Activated CD8-positive, alpha-beta memory T cell treated with anti-CD3 and anti-CD28 coated beads, Interleukin-2, amount 10 ng/mL, durations not matched to agents 7 days and 5 days (primary cell): ENCODE measurements around the gene HUS1. TPM values are rescaled to one million over a fixed set of nuclear protein-coding genes. Genes with fewer than 3 reads are reported as not detected.
"Not testable (repeated sequence)": the region's sequence is repeated elsewhere in the genome, so short reads cannot be mapped to it uniquely, and the experiment has no call there.

ENCODE experiments used
- ATAC-seq: fragments of 150-1000 bp; cut with Tn5 transposase; one replicate; pipeline ENCODE4 v1.10.0; 2021; ENCODE audit warnings: moderate library complexity
- CTCF ChIA-PET: fragments of 350-600 bp; sonication (Branson Sonifier 250); formaldehyde crosslinking; loops from one replicate; lab custom pipeline; 2021; ENCODE audit warnings: antibody characterized with exemption; lab: Charles Lee
- DNase-seq: peaks from one replicate; pipeline ENCODE4 v3.0.0-alpha.2; 2020
- H3K27ac Mint-ChIP-seq: one replicate; pipeline ENCODE4 v1.8.0; 2021; ENCODE audit warnings: mild to moderate bottlenecking, mixed read lengths
- H3K27me3 Mint-ChIP-seq: one replicate; pipeline ENCODE4 v1.8.0; 2021; ENCODE audit warnings: mixed read lengths
- H3K36me3 Mint-ChIP-seq: one replicate; pipeline ENCODE4 v1.8.0; 2021; ENCODE audit warnings: mild to moderate bottlenecking, mixed read lengths
- H3K4me1 Mint-ChIP-seq: one replicate; pipeline ENCODE4 v1.8.0; 2021; ENCODE audit warnings: mixed read lengths
- H3K4me3 Mint-ChIP-seq: one replicate; pipeline ENCODE4 v1.8.0; 2021; ENCODE audit warnings: mild to moderate bottlenecking, moderate library complexity, mixed read lengths
- H3K9me3 Mint-ChIP-seq: one replicate; pipeline ENCODE4 v1.8.0; 2022; ENCODE audit warnings: low read depth, mixed read lengths
- total RNA-seq, 2 experiments: library from RNA; stranded (reverse); gene quantifications; one replicate each; pipeline ENCODE4 v1.2.3, GENCODE V29; 2021

HUS1 gene
- total RNA-seq, 2 experiments from 2014 or later: 27.0 to 30.8 TPM

GRCh38 chr7:47948141-47948790 lies 31.1 kb downstream of the HUS1 start, which contains the start of gene PKD1L1:
Gene PKD1L1 (minus strand): TSS chr7:47948466. CDS start chr7:47948440, 26 bp downstream.
- ATAC-seq: no peak
- no peaks in the 10 kb centered on the region for H3K27me3 Mint-ChIP-seq
- no peak within 1 kb of the TSS for H3K4me3 Mint-ChIP-seq

GRCh38 chr7:47947355-47947749 lies 32.1 kb downstream of the HUS1 start:
- no peak for DNase-seq
- no peaks in the 10 kb centered on the region for H3K9me3 Mint-ChIP-seq
- CTCF ChIA-PET: interaction anchor here (1.3 to 1.5 kb wide), 2 partner anchors 163 to 207 kb away, joined by 5 read pairs; no protein-coding TSS in a partner anchor
- no peak for ATAC-seq
- no peaks in the 10 kb centered on the region for H3K36me3 Mint-ChIP-seq
- H3K27ac Mint-ChIP-seq: no peak overlapping the region
- no peak overlapping the region for H3K4me3 Mint-ChIP-seq
- no peaks in the 10 kb centered on the region for H3K27me3 Mint-ChIP-seq
- peaks cover 7% of the 10 kb centered on the region for H3K4me1 Mint-ChIP-seq

More at GRCh38 chr7:47948141-47948790, 31.1 kb downstream of the HUS1 start, which contains the start of gene PKD1L1:
- DNase-seq: no peak
- peaks cover 7% of the 10 kb centered on the region for H3K4me1 Mint-ChIP-seq
- no peaks in the 10 kb centered on the region for H3K9me3 Mint-ChIP-seq
- no peaks in the 10 kb centered on the region for H3K36me3 Mint-ChIP-seq
- H3K27ac Mint-ChIP-seq: no peak within 1 kb of the TSS
- CTCF ChIA-PET: interaction anchor here (0.6 to 1.5 kb wide), 3 partner anchors 162 to 206 kb away, joined by 3 to 5 read pairs (median 5); no protein-coding TSS in a partner anchor

- peak overlapping the region; percentile 18 for H3K27ac Mint-ChIP-seq
- no peaks in the 10 kb centered on the region for H3K27me3 Mint-ChIP-seq
- H3K9me3 Mint-ChIP-seq: no peaks in the 10 kb centered on the region
- no peak for DNase-seq
- no peak for ATAC-seq
- no peak overlapping the region for H3K4me3 Mint-ChIP-seq
- peaks cover 7% of the 10 kb centered on the region for H3K4me1 Mint-ChIP-seq
- no peaks in the 10 kb centered on the region for H3K36me3 Mint-ChIP-seq
- CTCF ChIA-PET: interaction anchor here (1.3 to 2.5 kb wide), 2 partner anchors 164 to 173 kb away, joined by 5 to 9 read pairs; no protein-coding TSS in a partner anchor
Measured at GRCh38 chr7:47946581-47947354, 32.6 kb downstream of the HUS1 start.

- peaks cover 7% of the 10 kb centered on the region for H3K4me1 Mint-ChIP-seq
- no peak overlapping the region for H3K4me3 Mint-ChIP-seq
- no peak overlapping the region for H3K27ac Mint-ChIP-seq
- H3K27me3 Mint-ChIP-seq: no peaks in the 10 kb centered on the region
- peak; percentile 83 for ATAC-seq
- DNase-seq: peak; percentile 82
- H3K36me3 Mint-ChIP-seq: no peaks in the 10 kb centered on the region
- H3K9me3 Mint-ChIP-seq: no peaks in the 10 kb centered on the region
- CTCF ChIA-PET: interaction anchor here (0.8 to 3.6 kb wide), 33 partner anchors 9 to 353 kb away, joined by 3 to 54 read pairs (median 5); no protein-coding TSS in a partner anchor
Measured at GRCh38 chr7:47945261-47946015, 34.0 kb downstream of the HUS1 start.

- Mint-ChIP-seq H3K27me3 (no peaks in the 10 kb centered on the region), H3K4me3 (no peak overlapping the region), H3K36me3 (no peaks in the 10 kb centered on the region), H3K4me1 (peaks cover 4% of the 10 kb centered on the region), H3K9me3 (no peaks in the 10 kb centered on the region), H3K27ac (no peak overlapping the region)
- peak; percentile 30 for ATAC-seq
- CTCF ChIA-PET: interaction anchor here (0.8 to 3.6 kb wide), 31 partner anchors 9 to 354 kb away, joined by 3 to 54 read pairs (median 5); no protein-coding TSS in a partner anchor
- DNase-seq: no peak
Measured at GRCh38 chr7:47944536-47945260, 34.7 kb downstream of the HUS1 start.

- no peaks in the 10 kb centered on the region for H3K9me3 Mint-ChIP-seq
- CTCF ChIA-PET: interaction anchor here (0.9 to 3.6 kb wide), 10 partner anchors 10 to 355 kb away, joined by 3 to 54 read pairs (median 8); no protein-coding TSS in a partner anchor
- H3K27ac Mint-ChIP-seq: no peak overlapping the region
- no peaks in the 10 kb centered on the region for H3K27me3 Mint-ChIP-seq
- peaks cover 7% of the 10 kb centered on the region for H3K4me1 Mint-ChIP-seq
- DNase-seq: no peak
- no peak overlapping the region for H3K4me3 Mint-ChIP-seq
- no peaks in the 10 kb centered on the region for H3K36me3 Mint-ChIP-seq
- no peak for ATAC-seq
Measured at GRCh38 chr7:47943676-47944474, 35.5 kb downstream of the HUS1 start.

- H3K9me3 Mint-ChIP-seq, H3K27ac Mint-ChIP-seq, H3K4me3 Mint-ChIP-seq, H3K36me3 Mint-ChIP-seq, H3K27me3 Mint-ChIP-seq, DNase-seq, ATAC-seq: not testable (repeated sequence)
- CTCF ChIA-PET: interaction anchor here (3.6 kb wide), 1 partner anchor 167 kb away, joined by 54 read pairs; no protein-coding TSS in a partner anchor
- H3K4me1 Mint-ChIP-seq: peaks cover 19% of the 10 kb centered on the region
Measured at GRCh38 chr7:47942651-47943050, 36.8 kb downstream of the HUS1 start.

- no peaks in the 10 kb centered on the region for H3K9me3 Mint-ChIP-seq
- H3K27me3 Mint-ChIP-seq: no peaks in the 10 kb centered on the region
- no peak for DNase-seq
- H3K27ac Mint-ChIP-seq: no peak overlapping the region
- no peak overlapping the region for H3K4me3 Mint-ChIP-seq
- no peaks in the 10 kb centered on the region for H3K36me3 Mint-ChIP-seq
- peaks cover 25% of the 10 kb centered on the region for H3K4me1 Mint-ChIP-seq
- ATAC-seq: no peak
- CTCF ChIA-PET: interaction anchor here (1.8 kb wide), 1 partner anchor 168 kb away, joined by 5 read pairs; no protein-coding TSS in a partner anchor
Measured at GRCh38 chr7:47942132-47942531, 37.3 kb downstream of the HUS1 start.

- no peaks in the 10 kb centered on the region for H3K36me3 Mint-ChIP-seq
- CTCF ChIA-PET: interaction anchor here (1.0 to 1.8 kb wide), 2 partner anchors 28 to 169 kb away, joined by 3 to 5 read pairs; no protein-coding TSS in a partner anchor
Measured at GRCh38 chr7:47941136-47941844, 38.1 kb downstream of the HUS1 start.

GRCh38 chr7:47940088-47941013 lies 39.1 kb downstream of the HUS1 start:
- peaks cover 30% of the 10 kb centered on the region for H3K4me1 Mint-ChIP-seq
- no peaks in the 10 kb centered on the region for H3K27me3 Mint-ChIP-seq
- H3K27ac Mint-ChIP-seq: no peak overlapping the region
- peaks cover 2% of the 10 kb centered on the region for H3K36me3 Mint-ChIP-seq
- no peak overlapping the region for H3K4me3 Mint-ChIP-seq
- DNase-seq (no peak), ATAC-seq (no peak)
- CTCF ChIA-PET: interaction anchor here (1.0 to 1.8 kb wide), 4 partner anchors 29 to 215 kb away, joined by 3 to 7 read pairs (median 4); no protein-coding TSS in a partner anchor
- no peaks in the 10 kb centered on the region for H3K9me3 Mint-ChIP-seq

More at GRCh38 chr7:47941136-47941844, 38.1 kb downstream of the HUS1 start:
- H3K27me3 Mint-ChIP-seq: no peaks in the 10 kb centered on the region
- no peak for ATAC-seq
- no peaks in the 10 kb centered on the region for H3K9me3 Mint-ChIP-seq
- H3K4me1 Mint-ChIP-seq: peaks cover 28% of the 10 kb centered on the region
- DNase-seq: no peak
- H3K27ac Mint-ChIP-seq: no peak overlapping the region
- no peak overlapping the region for H3K4me3 Mint-ChIP-seq
